Heart left ventricle (tissue), 13 donors: ENCODE measurements around the gene PFKFB2.

Experiments used
- POLR2A ChIP-seq, 2 donors: fragments of 450-650 bp; IDR thresholded peaks; one replicate each; pipeline ENCODE4 v1.6.1; 2017; ENCODE audit warnings: antibody characterized with exemption in 2 of 2, mild to moderate bottlenecking in 2 of 2, moderate library complexity in 2 of 2
- TF ChIP-seq, protein P1 (sequence below), 12 donors: fragments of 200-600 bp; sonication (generic) in 4 of 12; IDR thresholded peaks; one replicate each; pipeline versions ENCODE4 v1.5.0 to v1.8.0; 2018 to 2022; ENCODE audit warnings: antibody characterized with exemption in 12 of 12, mild to moderate bottlenecking in 5 of 12
- donor health status: ischemic (EF 13 %, LVEDD 7.1; RV severe dilation, severe dysfunction).
- donor health status: DM: no; HTN: yes; CAD: no.
- donor health status: DM: no; HTN: no; CAD: no.
- donor health status: ischemic (EF 25% LVEDD 6.9; RV normal size, moderate dysfunction).
- donor health status: ischemic (EF 25% LVEDD 5.7; RV mildly dilated, moderate dysfunction).
- donor health status: ischemic (EF 35%, LVEDD 5.7; RV mildly dilated, moderate dysfunction).
- donor health status: nonischemic (EF 11% LVEDD 7.7; RV severe dilation, severe dysfunction).
- donor health status: DM: yes; HTN: yes; CAD: no.
- donor health status: PGD.
- donor health status: ischemic (EF 29% LVEDD 5.4; RV normal size, mild dysfunction).
- donor health status: nonischemic (EF 23%, LVEDD 6.1; RV moderate dilation, normal function).

DNA sequence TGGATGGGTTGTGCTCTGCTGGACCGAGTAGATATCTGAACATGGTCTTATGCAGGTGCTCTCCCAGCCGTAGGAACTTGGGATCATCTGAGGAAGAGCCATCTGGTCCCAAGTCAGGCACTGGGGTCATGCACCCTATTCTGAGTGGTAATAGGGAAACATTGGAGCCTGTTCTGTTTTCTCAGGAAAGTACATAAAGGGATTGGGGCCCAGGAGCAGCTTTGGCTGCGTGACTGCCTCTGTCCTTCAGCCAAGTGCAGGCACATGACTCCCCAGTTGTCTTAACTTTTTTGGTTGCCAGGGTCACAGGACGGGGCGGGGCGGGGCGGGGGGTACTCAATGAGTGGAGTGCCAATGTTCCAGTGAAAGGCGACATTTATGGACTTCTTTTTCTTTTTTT, 11.5 kb downstream of the PFKFB2 start:
- TF ChIP-seq, protein P1, sequence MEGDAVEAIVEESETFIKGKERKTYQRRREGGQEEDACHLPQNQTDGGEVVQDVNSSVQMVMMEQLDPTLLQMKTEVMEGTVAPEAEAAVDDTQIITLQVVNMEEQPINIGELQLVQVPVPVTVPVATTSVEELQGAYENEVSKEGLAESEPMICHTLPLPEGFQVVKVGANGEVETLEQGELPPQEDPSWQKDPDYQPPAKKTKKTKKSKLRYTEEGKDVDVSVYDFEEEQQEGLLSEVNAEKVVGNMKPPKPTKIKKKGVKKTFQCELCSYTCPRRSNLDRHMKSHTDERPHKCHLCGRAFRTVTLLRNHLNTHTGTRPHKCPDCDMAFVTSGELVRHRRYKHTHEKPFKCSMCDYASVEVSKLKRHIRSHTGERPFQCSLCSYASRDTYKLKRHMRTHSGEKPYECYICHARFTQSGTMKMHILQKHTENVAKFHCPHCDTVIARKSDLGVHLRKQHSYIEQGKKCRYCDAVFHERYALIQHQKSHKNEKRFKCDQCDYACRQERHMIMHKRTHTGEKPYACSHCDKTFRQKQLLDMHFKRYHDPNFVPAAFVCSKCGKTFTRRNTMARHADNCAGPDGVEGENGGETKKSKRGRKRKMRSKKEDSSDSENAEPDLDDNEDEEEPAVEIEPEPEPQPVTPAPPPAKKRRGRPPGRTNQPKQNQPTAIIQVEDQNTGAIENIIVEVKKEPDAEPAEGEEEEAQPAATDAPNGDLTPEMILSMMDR (IDR thresholded peaks at IDR 0.05): no peak
- TF ChIP-seq POLR2A (IDR thresholded peaks at IDR 0.05): no peak
